ENCODE results near the gene TRABD2A.

- TF ChIP-seq CTCF (IDR thresholded peaks at IDR 0.05) (no peak), POLR2A (IDR thresholded peaks at IDR 0.05) (no peak), POLR2AphosphoS5 (IDR thresholded peaks at IDR 0.05) (no peak)
Observed at GRCh38 chr2:84815146-84815545, 65.7 kb downstream of the TRABD2A start.

Data from sigmoid colon (tissue), 4 donors.